Measurements from ENCODE around the gene KLHL26.

DNA sequence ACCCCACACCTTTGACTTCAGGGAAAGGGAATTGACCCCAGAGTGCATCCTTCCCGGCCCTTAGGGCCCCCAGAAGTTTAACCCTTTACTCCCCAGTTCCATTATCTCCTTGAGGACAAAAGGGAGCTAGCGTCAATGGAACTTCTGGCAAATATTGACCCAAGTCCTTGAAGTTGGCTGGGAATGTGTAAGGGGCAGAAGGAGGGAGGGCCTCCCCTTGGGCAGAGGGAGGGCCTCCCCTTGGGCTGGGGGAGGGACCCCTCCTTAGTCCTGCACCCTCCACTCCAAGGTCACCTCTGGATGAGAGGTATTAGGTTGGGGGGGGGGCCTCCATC is 27.1 kb upstream of the KLHL26 start:
- TF ChIP-seq, protein P1, sequence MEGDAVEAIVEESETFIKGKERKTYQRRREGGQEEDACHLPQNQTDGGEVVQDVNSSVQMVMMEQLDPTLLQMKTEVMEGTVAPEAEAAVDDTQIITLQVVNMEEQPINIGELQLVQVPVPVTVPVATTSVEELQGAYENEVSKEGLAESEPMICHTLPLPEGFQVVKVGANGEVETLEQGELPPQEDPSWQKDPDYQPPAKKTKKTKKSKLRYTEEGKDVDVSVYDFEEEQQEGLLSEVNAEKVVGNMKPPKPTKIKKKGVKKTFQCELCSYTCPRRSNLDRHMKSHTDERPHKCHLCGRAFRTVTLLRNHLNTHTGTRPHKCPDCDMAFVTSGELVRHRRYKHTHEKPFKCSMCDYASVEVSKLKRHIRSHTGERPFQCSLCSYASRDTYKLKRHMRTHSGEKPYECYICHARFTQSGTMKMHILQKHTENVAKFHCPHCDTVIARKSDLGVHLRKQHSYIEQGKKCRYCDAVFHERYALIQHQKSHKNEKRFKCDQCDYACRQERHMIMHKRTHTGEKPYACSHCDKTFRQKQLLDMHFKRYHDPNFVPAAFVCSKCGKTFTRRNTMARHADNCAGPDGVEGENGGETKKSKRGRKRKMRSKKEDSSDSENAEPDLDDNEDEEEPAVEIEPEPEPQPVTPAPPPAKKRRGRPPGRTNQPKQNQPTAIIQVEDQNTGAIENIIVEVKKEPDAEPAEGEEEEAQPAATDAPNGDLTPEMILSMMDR (IDR thresholded peaks at IDR 0.05): no peak
- TF ChIP-seq POLR2A (IDR thresholded peaks at IDR 0.05): no peak
